Measurements from ENCODE around the gene FTO.

The FTO gene

DNA sequence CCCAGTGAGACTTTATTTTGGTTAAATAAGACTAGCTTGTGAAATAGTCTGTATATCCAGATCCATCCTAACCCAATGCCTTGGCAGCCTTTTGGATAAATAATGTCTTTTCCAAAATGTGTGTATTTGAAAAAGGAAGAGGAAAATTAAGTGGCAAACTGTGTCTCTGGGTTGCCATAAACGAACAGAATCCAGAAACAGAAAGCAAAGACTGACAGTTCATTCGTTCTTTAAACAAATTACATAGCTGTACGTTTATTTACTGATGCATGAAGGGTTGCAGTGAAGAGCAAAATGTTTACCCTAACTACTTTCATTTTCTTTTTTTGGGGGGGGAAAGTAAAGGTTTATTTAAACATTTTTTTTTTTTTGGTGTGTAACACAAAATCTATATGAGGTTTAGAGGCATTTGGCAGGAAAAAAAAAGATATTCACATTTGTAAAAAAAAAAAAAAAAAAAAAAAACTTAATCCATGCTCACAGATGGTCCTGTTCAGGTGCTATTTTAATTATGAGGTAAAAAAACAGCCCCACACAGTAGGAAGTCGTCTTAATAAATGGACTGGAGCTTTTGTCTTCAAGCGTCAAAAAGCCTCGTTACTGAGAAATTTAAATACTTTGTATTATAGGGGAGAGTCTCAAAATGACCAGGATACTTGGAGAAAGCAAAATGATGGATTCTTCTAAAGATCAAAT, 245.9 kb downstream of the FTO start:
- DNase-seq (ENCODE audit: low read depth, low spot score): no peak
- H3K27ac ChIP-seq: no peak overlapping the region

DNA sequence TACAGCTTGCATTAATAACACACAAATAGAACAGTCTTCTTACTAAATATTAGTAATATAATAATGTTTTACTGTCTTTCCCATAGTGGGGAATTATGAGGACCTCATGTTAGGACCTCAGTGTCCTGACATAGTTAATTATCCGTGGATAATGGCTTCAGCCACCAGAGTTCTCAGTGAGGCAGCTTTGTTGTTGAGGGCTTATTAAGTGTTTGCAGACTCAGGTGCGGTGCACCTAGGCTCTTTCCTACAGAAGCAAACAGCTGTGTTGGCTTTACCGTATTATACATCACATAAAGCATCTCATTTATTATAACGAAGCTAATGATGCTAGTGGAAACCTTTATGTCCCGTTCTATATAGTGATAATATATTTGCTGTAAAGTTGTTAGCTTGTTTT, 246.7 kb downstream of the FTO start:
- no peak overlapping the region for H3K27ac ChIP-seq
- DNase-seq (ENCODE audit: low read depth, low spot score): no peak

DNA sequence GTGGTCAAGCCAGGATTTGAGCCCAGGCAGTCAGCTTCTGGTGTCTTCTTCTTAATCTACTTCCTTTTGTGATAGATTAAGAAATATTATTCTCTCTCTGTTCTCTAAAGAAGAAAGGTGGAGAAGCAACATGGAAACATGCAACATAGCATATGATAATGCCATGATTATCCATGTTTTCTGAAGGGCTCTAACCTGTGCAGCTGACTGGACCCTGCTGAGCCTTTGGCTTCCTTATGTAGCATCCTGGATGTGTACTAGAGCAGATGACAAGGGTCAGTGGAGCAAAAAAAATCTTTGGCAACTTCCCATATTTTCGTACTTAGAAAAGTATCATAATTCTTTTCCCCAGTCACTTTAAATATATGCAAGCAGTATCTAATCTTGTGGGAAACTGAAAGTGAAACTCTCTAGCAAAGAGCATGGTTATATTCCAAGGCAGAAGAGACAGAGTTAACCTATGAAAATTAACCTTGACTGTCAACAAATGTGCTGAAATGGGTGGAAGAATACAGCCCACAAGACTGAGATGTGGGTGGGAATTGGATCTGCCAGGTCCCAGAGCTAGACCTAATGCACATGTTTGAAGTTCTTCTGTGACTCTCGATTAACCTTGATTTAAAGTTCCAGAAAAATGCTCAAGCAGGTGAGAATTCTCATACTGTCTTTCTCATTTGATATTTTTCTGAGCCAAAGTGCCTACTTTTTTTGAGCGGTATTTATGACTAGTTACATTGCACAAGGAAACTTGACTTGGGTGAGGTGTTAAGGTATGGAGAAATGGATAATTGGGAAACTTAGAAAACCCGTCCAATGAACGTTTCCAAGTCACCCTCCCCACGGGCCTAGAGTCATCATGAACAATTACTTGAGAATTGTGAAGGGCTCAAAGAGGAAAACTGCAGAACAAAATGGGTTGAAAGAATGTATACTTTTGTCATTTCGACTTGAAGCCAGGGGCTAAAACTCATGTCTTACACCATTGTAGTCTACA, 248.6 kb downstream of the FTO start:
- DNase-seq (ENCODE audit: low read depth, low spot score): no peak
- no peak overlapping the region for H3K27ac ChIP-seq

DNA sequence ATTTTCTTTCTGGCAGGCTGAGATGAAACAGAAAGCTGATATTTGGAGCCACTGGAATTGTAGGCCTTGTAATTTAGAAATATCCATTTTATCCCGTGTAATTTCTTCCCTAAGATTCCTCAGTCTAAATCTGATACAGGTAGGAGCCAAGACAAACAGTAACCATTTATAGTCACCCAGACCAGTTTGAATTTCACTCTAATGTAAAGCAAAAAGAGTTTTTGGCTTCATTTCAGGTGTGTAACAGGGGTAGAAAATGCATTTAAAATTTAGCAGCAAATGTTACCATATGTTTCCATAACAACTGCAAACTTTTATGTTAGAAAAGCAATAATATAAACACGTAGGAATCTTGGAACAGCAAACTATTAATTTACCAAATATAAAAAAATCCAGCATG, 249.4 kb downstream of the FTO start:
- no peak overlapping the region for H3K27ac ChIP-seq
- no peak for DNase-seq (ENCODE audit: low read depth, low spot score)

DNA sequence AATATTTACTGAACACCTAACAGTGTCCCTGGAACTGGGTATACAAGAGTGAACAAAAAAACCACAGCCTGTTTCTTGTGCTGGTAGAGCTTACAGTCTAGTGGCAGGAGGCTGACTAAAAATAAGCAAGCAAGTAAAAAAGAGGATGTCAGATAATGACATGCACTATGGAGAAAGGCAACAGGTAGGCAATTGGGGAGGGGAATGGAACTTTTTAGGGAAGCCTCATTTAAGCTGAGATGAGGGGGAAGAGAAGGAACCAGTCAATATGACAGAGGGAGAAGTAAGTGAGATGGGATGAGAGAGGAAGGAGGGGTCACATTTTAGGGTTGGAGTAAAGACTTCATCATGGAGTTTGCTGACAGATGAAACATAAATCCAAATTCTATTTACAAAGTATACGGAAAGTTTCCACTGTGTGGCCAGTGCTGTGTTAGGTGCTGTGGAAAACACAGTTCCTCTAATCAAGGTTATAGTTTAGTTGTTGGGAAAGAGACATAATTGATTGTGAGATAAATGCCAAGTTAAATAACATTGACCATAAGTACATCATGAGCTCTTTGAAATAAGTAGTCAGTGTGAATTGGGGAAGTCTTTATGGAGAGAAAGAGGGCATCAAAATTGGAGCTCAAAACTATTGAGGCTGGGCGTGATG, 251.4 kb downstream of the FTO start:
- DNase-seq (ENCODE audit: low read depth, low spot score): no peak
- H3K27ac ChIP-seq: no peak overlapping the region

DNA sequence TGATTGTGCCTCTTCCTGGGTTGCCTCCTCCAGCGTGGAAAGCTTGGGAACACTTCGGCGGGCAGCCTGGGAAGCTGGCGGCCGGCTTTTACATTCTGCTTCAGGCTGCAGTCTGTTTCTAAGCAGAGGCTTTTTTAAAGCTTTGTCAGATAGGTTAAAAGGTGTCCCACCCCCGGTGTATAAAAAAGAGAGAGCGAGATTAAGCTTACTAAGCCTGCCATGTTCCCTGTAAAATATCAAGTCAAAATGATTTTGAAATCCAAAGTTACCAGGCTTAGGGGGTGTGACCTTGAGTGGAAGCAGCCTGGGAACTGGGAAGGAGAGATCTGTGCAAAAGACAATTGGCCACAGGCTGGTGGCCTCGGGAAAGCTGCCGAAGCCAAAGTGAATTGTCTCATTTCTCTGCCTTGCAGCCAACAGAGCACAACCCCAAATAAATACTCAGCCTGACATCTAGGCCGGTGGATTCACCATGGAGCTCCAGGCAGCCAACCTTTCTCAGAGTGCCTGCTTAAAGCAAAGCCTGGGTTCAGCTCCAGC, 254.5 kb downstream of the FTO start:
- DNase-seq (ENCODE audit: low read depth, low spot score): no peak
- H3K27ac ChIP-seq: no peak overlapping the region

DNA sequence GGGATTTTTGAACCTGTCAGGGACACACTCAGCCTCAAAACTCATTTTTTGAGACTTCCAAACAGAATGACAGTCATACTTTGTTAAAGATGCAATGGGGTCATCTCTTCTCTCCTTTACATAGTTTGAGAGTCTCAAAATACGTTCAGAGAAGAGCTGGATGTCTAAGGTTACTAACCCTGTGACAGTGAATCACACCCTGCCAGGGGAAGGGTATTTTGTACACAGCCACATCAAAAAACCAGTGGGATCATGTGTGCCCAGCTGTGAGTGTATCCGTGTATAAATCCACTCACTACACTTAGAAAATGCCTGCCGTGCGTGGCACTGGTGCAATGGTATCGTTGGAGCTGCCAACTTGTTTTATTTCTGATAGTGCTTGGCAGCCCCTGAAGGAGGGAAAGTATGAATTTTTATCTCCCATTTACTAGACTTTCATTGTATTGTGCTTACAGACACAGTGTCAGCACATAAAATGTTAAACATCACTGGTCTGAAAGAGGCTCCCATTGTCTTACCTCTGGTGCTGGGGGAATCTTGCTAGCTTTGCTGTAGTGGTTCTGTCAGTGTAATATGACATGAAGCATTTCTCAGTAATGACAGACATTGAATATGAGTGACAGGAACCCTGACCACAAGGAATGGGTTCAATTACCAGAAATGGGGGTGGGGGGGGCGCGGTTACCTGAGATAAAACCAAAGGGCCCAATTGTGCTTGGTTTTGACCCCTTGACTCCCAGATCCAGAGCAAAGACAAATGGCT, 256.3 kb downstream of the FTO start:
- H3K27ac ChIP-seq: no peak overlapping the region
- DNase-seq (ENCODE audit: low read depth, low spot score): no peak

DNA sequence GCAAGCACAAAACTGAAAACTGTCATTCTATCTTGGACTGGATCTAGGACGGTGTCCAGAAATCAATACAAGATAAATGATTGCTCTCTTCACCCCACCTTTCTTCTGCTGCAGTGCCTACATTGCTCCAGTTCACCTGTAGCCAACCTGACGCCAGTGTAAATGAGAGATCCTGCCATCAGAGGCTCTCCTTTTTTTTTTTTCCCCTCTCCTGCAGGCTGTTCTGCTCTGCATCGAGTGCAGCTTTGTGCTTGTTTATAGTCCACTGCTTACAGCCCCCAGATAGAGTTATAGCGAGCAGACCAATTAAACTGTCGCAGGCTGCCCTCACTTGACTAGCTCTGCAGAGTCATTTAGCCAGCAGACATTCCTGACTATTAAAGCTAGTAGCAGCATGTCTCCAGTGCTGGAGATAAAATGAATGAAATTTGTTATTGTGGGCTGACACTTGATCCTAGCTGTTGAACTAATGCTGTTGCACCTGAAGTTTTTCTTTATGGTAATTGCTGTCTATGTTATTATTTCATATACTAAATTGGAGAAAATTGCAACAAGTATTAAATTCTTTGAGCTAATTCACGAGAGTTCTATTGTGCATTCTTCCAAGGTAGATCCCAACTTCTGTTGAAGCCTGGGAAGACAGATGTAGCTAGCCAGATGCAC, 257.1 kb downstream of the FTO start:
- H3K27ac ChIP-seq: no peak overlapping the region
- no peak for DNase-seq (ENCODE audit: low read depth, low spot score)

DNA sequence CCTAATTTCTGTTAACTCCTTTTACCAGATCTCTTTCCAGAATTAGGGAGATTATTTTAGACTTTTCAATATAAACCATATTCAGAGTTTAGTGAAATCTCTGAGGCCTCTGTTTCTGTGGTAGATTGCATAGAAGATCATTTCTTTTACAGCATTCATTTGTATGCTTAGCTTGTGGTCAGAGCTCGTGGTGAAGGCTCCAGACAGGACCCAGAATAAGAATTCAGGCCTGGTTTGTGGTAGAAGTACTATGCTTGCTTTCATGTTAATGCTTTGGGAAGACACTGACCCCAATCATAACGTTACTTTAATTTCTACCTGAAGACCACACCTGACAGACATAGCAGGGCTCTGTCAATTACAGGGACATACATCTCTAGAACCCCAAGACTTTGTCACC, 258.1 kb downstream of the FTO start:
- no peak for DNase-seq (ENCODE audit: low read depth, low spot score)

DNA sequence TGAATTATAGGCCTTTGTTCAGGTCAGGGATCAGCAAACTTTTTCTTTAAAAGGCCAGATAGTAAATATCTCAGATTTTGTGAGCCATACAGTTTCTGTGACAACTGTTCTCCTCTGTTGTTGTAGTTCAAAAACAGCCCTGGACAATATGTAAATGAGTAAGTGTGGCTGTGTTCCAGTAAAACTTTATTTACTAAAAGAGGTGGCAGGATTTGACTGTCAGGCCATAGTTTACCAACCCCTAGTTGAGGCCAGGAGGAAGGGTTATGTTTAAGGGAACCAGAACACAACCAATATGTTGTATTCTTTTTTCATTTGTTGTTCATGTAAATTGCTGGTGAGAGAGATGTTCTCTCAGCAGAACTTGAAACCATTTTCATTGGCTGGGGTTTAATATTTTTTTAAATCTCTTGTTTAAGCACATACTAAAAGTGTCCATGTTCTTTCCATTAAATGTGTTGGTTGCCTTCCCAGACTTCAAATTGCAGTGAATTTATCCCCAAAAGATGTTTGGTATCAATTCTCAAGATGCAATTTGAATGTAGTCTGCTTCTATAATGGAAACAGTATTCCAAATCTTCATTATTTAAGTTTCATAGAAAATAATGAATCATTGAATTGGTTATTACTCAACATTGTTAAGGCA, 260.3 kb downstream of the FTO start:
- DNase-seq (ENCODE audit: low read depth, low spot score): no peak
- no peak overlapping the region for H3K27ac ChIP-seq

More for the DNA sequence above, 258.1 kb downstream of the FTO start:
- no peak overlapping the region for H3K27ac ChIP-seq

DNA sequence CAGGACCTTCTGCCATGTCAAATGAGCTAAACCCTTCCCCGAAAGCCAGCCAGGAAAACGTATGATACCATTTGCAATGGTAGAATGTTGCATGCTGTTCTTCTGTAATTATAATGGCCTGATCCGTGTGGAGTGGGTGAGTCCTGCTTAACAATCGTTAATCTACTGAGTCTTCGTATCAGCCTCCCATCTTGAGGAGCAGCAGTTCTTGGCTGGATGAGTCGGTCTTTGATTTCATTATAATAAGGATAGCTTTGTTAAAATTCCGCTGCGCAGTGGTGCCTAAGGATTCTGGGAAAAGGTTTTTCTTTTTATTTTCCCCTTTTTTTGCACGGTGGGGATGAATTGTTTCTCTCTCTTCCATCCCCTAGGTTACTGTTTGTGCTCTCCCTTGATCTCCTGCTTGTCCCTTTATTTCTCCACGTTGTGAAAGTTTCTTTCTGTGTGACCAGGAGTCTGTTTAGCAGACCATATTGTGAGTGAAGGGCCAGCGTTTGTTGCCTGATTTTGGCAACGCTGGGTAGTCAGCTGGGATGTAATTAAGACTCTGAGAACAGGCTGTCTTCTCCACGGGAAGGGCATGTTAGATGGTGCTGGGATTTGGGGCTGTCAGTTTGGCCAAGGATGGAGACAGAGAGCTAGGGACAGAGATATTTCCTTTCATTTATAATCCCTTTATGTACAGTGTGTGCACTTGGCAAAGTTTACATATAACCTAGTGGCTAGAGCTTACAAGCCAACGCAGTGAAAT, 263.0 kb downstream of the FTO start:
- no peak for DNase-seq (ENCODE audit: low read depth, low spot score)
- H3K27ac ChIP-seq: no peak overlapping the region

DNA sequence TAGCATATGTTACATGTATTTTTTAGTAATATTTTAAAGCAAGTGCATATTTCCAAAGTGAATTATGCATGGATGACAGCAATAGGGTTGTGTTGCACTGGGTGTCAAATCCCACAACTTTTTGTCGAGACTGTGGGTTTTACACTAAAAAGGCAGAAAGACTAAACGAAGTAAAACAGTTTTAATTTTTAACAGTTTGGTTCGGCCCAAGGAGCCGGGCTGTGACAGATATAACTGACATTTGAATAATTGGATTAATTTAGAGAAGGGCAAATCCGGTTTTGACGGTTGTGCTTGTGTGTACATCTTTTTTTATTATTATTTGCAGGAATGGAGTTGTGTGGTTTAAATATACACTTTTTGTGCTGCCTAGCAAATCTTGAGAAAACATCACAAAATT, 263.6 kb downstream of the FTO start:
- no peak overlapping the region for H3K27ac ChIP-seq
- no peak for DNase-seq (ENCODE audit: low read depth, low spot score)

DNA sequence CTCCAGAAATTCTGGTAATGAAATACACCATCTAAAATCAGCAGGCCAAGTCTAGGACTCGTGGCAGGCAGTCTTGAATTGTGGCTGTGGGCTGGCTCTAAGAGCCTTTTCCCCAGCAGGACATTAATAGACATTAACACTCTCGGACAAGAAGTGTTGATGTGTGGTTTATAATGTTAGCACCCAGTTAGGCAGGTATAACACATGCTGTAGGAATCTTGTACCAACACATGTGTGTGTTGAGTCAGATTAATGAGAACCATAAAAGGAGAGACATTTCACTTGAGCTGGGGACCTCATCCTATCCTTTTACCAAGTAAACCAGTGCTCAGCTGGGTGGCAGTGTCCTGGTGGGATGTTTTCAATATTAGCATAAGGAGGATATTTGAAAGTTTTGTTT, 264.5 kb downstream of the FTO start:
- no peak overlapping the region for H3K27ac ChIP-seq

DNA sequence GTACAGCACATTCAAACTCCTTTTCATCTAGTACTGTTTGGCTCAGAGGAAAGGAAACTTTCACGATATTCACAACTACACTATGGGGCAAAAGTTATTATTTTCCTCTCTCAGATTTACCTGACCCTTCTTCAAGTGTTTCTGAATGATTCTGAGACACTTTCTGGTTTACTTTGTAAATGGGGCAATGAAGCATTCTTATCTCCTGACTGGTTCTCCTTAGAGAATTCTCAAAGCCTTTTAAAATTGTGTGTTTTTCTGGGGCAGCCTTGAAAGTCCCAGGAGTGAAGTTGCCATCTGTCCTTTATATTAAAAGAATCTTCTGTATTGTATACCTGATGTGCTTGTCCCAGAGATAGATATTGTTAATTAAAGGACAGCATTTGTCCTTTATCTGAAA, 264.9 kb downstream of the FTO start:
- no peak overlapping the region for H3K27ac ChIP-seq
- DNase-seq (ENCODE audit: low read depth, low spot score): no peak

More for the DNA sequence above, 264.5 kb downstream of the FTO start:
- DNase-seq (ENCODE audit: low read depth, low spot score): no peak

DNA sequence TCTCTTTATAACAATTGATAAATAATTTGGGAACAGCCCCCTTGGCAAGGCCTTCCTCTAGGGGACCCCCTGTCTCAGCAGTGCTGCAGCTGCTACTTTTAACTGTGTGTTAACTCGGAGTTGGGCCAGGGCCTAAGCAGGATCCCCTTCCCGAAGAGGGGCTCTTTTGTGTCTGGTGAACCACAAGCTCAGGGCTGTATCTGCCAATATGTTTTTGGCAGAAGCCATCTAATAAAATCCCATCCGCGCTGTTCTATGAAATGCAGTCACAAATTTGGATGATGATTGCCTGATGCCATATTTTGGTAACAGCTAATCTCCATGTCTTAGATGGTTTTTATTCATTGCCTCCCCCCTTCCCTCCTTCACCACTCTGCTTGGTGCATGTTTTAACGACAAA, 267.7 kb downstream of the FTO start:
- no peak for DNase-seq (ENCODE audit: low read depth, low spot score)
- no peak overlapping the region for H3K27ac ChIP-seq

DNA sequence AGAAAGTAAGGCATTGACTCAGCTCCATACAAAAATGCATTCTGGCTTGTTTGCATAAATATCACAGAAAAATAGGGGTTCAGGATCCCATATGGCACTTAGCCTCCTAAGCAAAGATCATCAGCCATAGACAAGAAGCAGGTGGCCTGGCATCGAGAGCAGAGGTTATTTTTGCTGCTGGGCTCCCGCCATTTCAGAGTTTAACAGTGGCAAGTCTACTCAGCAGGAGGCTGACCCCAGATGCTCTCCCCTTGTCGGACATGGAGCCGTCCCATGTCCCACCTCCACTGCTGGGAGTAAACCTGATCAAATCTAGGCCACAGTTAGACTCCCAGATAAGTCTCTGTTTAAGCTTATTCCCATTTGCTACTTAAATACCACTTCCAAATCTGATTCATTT, 269.1 kb downstream of the FTO start:
- DNase-seq (ENCODE audit: low read depth, low spot score): no peak

DNA sequence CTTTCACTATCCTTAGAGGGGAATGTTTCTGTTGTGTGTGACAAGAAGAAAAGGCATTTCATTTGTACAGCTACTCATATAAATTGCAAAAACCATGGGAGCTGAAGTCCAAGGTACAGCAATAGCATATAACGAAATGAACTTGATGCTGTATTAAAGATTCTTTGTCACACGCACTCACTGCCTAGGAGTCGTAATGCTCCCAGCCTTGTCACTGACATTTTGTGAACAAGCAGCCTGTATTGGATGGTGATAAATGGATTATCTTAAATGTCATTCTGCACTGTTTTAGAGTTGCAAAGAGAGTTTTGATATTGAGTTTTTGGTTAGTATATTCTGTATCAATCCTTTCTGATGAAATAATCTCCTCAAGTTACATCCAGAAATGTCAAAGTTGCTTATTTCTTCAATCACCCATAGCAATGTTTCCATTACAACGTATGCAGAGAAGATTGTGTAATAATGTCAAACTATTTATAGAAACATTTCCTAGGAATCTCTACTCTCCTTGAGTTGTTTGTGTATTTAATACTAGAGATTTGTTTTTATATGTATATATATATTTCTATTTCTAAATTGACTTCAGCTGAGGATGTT, 270.6 kb downstream of the FTO start:
- DNase-seq (ENCODE audit: low read depth, low spot score): no peak

More for the DNA sequence above, 269.1 kb downstream of the FTO start:
- no peak overlapping the region for H3K27ac ChIP-seq

DNA sequence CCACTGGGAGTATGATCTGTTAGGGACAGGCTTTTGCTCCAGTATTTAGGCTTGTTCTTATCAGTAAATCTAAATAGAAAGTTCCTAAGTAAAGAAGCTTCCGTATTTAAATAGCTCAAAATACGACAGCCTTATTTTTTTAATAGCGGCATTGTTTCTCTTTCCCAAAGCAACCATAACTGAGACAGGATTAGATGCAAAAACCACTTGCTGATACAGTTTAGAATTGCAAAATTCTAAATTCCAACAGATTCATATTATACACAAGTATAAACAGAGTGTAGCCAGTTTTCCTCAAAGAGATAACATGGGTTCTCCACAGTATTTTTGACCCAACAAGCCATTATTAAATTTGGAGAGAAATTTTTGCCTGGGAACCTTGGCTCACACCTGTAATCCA, 276.7 kb downstream of the FTO start:
- no peak for DNase-seq (ENCODE audit: low read depth, low spot score)
- H3K27ac ChIP-seq: no peak overlapping the region

More for the DNA sequence above, 270.6 kb downstream of the FTO start:
- H3K27ac ChIP-seq: no peak overlapping the region

Measured in epithelial cell of prostate (primary cell).